NCI-H2107 (cell line): Measurements from ENCODE around the gene ATCAY.
"Not testable (repeated sequence)": the region's sequence is repeated elsewhere in the genome, so short reads cannot be mapped to it uniquely, and the experiment has no call there.

Experiments used
- DNase-seq: peaks from one replicate; lab custom pipeline; 2025; lab: John Stamatoyannopoulos, UW

The ATCAY gene

GRCh38 chr19:3902317-3902973, 22.0 kb downstream of the ATCAY start:
- no peak for DNase-seq

DNA sequence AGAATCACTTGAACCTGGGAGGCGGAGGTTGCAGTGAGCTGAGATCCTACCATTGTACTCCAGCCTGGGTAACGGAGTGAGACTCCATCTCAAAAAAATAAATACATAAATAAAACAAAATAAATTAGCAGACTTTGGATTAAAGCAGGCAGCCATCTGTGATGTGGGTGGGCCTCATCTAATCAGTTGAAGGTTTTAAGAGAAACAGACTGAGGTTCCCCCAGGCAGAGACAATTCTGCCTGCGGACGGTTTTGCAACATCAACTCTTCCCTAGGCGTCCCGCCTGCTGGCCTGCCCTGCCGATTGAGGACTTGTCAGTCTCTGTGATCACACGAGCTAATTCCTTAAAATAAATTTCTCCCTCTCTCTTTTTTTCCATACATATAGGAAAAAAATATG, 23.7 kb downstream of the ATCAY start:
- DNase-seq = no peak

GRCh38 chr19:3907626-3908265, 27.3 kb downstream of the ATCAY start:
- DNase-seq = no peak

- no peak for DNase-seq
These were observed 28.0 kb downstream of the ATCAY start for GRCh38 chr19:3908266-3909054.

DNA sequence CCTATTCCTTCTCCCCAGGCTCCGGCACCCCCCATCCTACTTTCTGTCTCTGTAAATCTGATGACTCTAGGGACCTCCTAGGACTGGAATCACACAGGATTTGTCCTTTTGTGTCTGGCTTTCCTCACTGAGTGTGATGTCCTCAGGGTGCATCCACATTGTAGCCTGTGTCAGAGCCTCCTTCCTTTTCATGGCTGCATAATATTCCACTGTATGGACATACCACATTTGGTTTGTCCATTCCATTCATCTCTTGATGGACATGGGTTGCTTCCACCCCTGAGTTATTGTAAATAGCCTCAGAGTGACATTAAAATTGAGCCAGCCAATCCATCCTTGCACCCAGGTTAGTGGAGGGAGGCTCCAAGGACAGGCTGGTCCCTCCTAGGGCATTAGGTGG, 29.6 kb downstream of the ATCAY start:
- DNase-seq = no peak

DNA sequence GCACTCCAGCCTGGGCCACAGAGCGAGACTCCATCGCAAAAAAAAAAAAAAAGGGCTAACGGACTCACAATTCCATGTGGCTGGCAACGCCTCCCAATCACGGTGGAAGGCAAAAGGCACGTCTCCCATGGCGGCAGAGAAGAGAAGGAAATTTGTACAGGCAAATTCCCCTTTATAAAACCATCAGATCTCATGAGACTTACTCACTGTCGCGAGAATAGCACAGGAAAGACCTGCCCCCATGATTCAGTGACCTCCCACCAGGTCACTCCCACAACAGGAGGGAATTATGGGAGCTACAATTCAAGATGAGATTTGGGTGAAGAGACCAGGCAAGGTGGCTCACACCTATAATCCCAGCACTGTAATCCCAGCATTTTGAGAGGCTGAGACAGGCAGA, 33.7 kb downstream of the ATCAY start:
- DNase-seq = no peak

- DNase-seq = no peak
These were observed 35.5 kb downstream of the ATCAY start for GRCh38 chr19:3916033-3916432.

- no peak for DNase-seq
These were observed 39.3 kb downstream of the ATCAY start for GRCh38 chr19:3919793-3920192.

- no peak for DNase-seq
These were observed 42.7 kb downstream of the ATCAY start for GRCh38 chr19:3923096-3923758.

GRCh38 chr19:3923912-3924311, 43.4 kb downstream of the ATCAY start:
- no peak for DNase-seq

GRCh38 chr19:3931041-3931440, 50.6 kb downstream of the ATCAY start:
- no peak for DNase-seq

- no peak for DNase-seq
These were observed 52.7 kb downstream of the ATCAY start, which contains the start of gene NMRK2 for GRCh38 chr19:3932931-3933810. Gene NMRK2, plus strand, starts transcription at chr19:3933069. Its CDS starts 603 bp downstream, at chr19:3933672.

DNA sequence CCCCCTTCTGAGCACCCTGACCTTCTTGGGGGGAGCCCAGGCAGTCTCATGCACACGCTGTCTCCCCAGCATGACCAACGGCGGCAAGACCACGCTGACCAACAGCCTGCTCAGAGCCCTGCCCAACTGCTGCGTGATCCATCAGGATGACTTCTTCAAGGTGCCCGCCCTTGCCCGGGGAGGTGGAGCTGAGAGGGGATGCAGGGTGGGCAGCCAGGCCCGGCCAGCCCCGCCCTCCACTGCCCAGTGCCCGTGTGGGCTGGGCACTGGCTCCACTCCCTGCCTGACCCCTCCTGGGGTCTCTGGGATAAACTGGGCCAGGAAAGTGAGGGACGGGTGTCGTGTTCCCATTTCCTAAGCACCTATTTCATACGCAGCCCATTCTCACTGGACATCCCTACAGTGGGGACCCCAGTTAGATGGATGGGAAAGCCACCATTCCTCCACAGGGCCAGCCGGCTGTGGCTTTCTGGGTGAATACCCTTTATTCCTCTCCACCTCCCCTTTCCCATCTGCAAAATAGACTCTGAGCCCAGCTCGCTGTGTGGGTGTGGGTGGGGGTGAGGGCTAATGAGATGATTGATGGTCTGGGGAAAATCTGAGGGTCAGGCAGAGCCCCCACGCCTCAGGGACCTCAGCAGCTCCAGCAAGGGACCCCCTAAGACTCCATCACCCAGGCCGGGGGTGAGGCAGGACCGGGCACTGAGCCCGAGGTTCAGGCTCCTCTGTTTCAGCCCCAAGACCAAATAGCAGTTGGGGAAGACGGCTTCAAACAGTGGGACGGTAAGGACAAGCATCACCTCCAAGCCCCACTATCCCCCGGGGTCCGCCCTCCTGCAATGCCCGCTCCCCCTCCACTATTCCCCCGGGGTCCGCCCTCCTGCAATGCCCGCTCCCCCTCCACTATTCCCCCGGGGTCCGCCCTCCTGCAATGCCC, 56.3 kb downstream of the ATCAY start:
- no peak for DNase-seq

DNA sequence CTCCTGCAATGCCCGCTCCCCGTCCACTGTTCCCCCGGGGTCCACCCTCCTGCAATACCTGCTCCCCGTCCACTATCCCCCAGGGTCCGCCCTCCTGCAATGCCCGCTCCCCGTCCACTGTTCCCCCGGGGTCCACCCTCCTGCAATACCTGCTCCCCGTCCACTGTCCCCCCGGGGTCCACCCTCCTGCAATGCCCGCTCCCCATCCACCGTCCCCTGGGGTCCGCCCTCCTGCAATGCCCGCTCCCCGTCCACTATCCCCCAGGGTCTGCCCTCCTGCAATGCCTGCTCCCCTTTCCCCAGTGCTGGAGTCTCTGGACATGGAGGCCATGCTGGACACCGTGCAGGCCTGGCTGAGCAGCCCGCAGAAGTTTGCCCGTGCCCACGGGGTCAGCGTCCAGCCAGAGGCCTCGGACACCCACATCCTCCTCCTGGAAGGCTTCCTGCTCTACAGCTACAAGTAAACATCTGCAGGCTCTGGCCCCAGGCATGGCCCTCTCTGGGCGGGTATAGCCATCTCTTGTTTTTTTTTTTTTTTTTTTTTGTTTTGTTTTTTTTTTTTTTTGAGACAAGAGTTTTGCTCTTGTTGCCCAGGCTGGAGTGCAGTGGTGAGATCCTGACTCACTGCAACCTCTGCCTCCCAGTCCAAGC, 57.9 kb downstream of the ATCAY start:
- DNase-seq = not testable (repeated sequence)

DNA sequence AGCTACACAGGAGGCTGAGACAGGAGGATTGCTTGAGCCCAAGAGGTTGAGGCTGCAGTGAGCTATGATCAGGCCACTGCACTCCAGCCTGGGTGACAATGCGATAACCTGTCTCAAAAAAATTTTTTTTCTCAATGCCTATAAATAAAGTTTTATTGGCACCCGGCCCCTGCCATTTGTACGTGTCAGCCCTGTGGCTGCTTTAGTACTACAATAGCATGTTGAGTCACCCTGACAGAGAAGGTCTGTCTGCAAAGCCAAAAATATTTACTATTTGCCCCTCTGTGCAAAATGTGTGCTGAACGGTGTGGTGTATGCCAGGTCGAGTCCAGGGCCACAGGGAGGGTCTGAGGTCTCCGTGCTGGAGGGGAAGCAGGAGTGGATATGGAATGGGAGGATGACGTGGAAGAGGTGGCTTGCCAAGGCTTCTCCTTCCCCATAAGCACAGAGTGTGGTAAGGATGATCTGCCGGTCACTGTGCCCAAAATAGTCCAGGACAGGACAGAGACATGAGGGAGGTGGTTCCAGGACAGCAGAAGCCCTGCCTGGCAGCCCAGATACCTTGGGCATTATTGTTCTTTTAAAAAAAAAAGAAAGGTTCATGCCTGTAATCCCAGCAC, 62.4 kb downstream of the ATCAY start:
- no peak for DNase-seq

- DNase-seq = no peak
These were observed 63.7 kb downstream of the ATCAY start for GRCh38 chr19:3944018-3944721.

DNA sequence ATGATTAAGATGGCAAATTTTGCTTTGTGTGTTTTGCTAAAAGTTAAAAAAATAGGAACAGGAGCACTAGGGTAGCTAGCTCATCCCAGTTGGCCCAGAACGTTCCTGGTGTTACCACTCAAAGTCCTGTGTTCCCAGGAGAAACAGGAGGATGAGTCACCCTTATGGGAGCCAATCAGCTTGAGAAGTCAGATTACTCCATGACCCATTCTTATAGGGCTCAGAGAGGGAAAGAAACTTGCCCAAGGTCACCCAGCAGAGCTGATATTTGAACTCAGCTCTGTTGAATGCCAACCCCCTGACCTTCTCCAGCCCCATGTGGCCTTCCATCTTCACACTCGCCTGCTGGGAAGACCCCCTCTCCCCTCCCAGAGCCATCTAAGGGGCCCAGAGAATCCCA, 65.4 kb downstream of the ATCAY start:
- no peak for DNase-seq

GRCh38 chr19:3947316-3947933, 66.9 kb downstream of the ATCAY start:
- DNase-seq = not testable (repeated sequence)
